ENCODE data around the gene THADA.
A peak's percentile ranks its signal among the peaks of the same experiment; 100 is the strongest.

The THADA gene

DNA sequence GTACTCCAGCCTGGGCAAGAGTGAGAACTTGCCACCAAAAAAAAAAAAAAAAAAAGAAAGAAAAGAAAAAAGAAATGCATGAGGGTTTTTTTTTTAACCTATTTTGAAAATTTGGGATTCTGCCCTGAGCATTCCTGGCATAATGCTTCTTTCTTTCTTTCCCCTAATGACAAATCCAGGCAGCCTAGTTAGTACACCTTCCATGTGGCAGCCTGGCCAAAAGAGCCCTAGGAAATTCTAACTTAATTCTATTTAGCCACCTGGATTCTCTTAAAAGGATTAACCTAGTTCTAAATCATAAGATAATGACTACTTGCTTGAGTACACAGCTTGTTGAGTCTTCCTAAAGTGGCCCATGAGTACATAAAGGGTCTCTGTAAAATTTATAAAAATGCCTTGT, 160.1 kb downstream of the THADA start:
- DNase-seq: no peak

DNA sequence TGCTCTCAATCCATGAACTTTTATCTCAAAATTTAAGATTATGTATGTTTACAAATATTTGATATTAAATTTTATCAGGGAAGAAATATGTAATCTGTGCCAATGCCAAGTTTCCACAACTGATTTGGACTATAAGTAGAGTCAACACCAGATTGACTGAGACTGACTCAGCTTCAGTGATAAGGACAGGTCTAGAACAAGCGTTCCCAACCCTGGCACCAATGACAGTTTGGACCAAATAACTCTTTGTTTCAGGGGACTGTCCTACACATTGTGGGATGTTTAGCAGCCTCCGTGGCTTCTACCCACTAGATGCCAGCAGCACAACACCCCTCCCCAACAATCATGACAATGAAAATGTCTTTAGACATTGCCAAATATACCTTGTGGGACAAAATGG, 165.3 kb downstream of the THADA start:
- no peak for DNase-seq

DNA sequence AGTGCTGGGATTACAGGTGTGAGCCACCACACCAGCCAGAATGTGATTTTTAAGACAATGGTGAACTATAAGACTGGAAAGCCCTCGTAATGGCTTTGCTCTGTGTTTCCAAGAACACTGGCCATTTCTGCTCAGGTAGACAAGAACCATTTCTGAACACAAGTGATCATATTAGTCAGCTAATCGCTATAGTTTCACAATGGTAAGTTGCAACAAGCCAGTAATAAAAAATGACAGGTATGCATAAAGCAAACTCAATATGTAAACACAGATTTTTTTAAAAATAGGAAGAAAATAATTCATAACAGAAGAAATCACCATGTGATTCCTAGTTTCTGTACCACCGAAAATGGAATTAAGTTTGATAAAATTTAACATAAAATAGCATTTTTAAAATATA, 166.5 kb downstream of the THADA start:
- DNase-seq: no peak

DNA sequence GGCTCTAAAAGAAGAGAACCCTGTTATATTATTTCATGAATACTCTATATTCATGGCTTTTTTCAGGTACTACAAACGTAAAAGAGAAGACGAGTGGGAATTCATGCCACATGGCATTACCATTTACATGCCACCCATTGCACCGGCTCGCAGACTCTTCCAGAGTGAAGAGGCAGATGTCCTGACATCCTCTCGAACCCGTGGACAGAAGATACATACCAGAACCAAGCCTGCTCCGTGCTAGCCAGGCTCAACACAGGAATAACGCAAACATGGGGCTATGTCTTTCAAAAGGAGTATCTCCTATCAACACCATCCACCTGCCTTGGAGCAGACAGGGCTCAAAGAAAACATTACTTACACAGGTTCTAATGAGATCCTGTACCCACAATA, 168.8 kb downstream of the THADA start:
- DNase-seq: no peak

DNA sequence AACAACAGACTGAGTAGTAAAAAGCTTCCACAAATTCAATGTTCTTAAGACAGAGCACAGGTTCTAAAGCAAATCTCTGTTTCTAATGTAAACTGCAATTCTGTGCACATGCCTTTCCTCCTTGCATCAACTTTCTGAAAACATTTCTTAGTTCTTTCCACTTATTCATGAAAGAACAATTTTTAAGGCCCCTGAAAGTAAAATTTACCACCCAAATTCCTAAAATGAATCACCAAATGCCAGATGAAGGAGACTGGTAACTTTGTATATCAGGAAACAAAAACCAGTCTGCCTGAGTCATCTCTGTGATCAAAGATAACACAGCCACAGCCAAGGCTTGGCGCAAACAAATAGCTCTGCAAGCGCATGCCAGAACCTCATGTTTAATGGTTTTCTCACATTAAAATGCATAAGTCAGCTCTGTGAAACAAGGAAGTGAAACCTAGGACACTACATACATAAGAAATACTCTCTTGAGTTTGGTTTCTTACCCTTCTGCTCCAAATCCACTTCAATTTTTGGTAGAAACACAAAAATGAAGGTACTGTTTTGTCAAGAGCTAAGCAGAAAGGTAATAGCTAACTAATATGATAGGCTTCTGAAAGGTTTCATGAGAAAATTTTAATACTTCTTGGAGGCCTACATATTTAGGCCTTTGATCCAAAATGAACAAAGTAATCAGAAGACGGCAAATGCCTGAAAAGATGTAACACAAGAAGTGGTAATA, 169.4 kb downstream of the THADA start:
- peak; percentile 51 to 68 for DNase-seq

DNA sequence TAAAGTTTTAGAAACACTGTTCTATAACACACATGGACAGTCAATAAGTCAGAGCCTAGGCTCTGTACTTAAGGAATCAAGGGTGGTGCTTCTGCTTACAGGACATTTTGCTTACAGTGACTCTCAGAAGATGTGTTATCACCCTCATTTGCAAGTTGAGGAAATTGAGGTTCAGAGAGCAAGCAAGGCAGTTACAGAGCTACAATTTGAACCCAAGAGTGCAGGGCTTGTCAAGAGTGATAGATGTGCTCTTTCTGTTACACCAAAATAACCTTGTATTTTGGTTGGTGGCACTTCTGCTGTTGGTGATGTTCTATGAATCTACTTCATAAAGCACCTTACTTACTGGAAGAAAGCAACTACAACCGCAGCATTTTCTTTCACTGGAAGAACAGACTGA, 170.2 kb downstream of the THADA start:
- DNase-seq: no peak

DNA sequence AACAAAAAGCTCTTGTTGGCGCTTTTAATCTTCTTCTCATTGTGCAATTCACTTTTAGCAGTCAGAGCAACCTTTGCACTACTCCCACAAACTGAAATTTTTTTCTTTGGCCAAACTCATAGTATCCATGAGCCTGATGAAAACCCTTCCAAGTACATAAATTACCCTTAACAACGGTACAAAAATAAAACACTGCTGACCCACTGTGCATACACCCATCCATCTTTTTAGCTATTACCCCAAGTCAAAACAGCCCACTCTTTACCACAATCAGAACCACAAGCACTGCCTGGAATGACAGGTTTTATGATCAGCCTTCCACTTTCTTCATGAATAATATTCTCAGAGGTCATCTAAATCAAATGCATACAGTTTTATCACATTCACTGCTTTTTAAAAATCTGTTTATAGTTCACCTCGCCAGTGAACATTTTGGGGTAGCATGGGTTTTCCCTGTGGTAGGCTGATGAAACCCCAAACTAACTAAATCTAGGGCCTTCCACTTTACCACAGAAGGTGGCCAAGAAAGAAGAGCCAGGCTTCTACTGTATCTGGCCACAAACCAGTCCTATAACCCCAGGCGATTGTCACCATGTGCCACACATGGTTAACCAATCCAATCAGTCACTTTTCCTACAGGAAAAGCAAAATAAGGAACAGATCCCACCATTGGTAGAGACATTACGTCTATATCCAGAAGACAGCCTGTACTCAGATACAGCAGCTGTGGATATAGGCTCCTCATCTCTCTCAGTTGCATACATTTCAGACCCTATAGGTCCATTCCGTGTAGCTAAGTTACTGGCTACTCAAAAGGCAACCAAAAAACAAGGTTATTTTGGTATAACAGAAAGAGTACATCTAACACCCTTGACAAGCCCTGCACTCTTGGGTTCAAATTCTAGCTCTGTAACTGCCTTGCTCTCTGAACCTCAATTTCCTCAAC, 171.3 kb downstream of the THADA start:
- DNase-seq: no peak

DNA sequence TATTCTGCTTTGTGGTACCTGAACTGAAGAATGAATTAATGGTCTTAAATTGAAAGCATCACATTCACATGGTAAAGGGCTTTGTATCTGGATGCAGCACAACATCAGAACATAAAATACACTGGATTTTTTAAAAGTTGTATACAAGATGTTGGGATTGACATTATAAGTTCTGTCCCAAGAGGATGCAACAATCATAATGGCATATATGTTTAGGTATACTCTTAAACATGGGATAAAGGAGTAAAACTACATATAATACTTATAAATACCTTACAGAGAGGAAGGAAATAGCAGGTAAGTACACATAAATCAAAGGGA, 171.9 kb downstream of the THADA start:
- no peak for DNase-seq

DNA sequence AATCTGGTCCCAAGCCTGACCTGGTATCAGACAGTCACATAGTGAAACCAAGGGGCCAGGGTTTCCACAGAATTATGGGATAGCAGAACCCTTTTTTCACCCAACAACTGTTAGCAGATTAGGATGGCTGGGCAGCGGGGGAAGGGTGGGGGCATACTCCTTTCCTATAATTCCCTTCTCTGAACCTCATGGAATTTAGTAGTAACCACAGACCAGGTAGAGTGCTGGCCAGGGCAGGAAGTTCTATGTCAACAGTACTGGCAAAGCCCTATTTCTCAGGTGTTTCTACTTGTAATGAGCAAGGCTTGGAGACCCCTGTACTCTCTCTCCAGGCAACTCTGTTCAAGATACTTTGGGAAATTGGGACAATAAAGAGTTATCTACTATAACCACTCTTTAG, 174.6 kb downstream of the THADA start:
- no peak for DNase-seq

DNA sequence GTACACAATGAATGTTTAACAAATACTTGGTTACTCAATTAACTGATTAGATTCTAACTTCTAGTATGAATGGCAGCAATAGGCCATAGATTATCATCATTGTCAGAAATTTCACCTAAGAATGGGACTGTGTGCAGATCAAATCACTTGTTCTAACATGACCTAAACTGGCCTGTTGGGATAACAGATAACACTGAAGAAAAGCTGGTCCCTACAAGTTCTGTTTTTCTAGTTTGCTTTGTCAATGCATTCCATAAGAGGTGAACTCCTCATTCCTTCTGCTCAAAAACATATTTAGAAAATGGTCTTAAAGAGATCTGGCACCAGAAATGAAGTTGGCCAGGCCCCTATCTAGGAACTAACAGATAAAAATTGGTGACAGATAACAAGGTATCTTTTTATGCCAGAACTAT, 175.4 kb downstream of the THADA start:
- no peak for DNase-seq

DNA sequence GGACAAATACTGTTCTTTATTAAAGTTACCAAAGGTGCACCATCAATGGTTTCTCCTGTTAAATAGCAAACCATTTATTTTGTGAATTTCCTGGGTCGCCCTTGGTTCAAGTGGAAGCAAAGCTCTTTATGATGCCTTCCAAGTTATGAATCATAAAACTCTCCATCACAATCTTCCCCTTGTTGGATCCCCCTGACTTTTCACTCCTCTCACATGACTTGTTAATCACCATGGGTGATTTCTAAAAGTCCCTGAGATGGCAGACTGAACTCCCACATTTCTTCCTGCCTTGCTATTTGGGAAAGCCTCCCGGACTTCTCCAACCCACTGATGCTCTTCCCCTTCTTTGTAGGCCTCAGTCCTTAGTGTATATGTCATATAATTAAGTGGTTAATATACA, 176.0 kb downstream of the THADA start:
- no peak for DNase-seq

DNA sequence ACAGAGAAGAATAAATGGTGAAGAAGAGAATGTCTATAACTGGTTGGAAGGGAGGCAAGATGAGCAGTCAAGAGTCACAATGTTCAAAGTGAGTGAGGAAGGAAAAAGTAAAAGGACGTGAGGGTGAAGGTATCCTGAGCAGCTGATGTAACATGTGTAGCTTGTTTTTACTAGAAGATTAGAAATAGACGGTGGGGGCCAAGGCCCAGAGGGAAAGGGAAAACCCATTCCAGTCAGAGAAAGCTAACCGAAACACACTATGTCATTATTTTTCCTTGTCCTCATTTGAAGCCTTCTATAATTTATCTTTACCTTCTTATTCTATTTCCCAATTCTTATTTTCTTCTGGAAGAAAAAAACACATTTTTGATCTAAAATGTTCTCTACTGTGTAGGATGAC, 176.6 kb downstream of the THADA start:
- no peak for DNase-seq

DNA sequence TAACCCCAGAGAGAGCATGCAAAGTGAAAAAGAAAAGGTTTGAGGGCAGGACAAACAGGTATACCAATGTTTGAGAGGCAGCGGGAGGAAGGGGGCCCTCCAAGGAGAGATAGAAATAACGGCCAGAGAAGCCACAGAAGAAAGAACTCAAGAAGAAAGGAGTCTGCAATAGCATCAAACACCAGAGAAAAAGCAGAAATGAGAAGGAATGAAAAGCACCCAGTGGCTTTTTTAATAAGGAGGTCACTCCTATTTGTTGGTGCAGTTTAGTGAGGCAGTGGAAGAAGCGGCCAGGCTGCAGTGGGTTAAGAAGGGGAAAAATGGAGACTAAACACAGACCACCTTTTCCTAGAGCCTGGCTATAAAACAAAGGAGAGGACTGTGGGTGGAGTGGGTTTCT, 177.2 kb downstream of the THADA start:
- no peak for DNase-seq

DNA sequence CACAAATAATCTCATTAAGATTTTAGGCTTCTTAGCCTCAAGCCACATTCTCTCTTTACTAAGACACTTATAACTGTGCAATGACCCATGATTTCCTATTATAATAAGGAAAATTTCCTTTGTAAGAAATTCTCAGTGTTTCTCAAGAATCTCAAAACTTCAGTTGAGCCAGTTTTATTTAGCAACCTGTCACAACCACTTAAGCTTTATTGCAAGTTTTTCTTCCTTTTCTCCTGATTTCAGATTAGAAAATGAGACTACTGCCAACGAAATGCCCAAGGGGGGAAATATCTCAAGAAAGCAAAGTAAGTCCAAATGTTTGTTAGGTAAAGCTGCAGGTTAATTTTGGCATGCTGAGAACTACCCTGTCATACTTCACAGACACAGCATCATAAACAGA, 178.5 kb downstream of the THADA start:
- DNase-seq: no peak

DNA sequence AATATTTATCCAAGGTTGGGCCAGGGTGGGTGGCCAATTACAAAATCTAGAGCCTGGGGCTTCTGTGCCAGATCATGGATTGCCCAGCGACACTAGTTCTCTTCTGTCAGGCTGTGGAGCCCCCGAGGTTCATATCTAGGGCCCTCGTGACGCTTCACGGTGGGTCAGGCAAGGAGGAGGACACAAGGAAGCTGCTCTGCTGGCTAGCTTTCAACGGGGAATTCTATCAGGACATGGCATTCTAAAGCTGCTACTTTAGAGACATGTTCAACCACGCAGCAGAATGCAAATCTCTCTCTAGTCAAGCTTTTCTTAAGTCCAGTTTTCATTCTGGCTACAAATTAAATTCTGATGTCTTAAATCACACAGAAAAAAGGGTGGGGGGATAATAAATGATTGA, 180.2 kb downstream of the THADA start:
- DNase-seq: no peak

DNA sequence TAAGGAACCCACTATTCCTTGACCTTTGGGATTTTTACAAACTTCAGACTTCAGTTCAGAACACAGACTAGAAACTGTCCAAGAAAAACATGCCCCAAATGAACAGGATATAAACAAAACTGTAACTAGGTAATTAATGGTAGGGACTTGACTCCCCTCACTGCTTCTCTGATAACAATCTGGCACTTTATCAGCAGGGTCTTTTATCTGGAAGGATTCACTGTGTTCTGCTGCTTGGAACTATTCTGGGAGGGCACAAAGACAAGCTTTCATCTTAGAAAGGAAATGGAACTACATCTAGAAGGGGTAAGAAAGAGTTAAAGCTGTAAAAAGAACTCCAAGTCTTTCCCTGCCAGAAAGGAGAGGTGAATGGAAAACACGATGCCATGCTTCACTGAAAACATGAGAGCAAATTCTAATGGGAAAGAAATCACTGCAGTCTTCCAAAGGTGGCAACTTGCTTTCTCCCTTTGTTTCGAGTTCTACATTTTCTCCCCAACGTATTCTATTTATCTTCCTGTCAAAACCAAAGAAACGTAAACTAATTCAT, 181.2 kb downstream of the THADA start:
- DNase-seq: no peak

DNA sequence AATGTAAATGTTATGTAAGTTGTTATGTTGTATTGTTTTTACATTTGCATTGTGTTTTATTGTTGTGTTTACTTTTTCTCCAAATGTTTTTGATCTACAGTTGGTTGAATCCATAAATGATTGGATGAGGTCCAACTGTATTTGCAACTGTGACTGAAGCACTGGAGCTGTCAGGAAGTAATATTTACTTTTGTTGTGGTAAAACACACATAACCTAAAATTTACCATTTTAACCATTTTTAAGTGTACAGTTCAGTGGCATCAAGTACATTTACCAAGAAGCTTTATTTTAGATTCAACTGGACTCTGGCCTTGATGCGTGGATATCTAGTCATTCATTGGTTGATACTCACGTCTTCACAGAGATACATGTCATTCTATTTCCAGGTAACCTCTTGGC, 181.8 kb downstream of the THADA start:
- DNase-seq: no peak

DNA sequence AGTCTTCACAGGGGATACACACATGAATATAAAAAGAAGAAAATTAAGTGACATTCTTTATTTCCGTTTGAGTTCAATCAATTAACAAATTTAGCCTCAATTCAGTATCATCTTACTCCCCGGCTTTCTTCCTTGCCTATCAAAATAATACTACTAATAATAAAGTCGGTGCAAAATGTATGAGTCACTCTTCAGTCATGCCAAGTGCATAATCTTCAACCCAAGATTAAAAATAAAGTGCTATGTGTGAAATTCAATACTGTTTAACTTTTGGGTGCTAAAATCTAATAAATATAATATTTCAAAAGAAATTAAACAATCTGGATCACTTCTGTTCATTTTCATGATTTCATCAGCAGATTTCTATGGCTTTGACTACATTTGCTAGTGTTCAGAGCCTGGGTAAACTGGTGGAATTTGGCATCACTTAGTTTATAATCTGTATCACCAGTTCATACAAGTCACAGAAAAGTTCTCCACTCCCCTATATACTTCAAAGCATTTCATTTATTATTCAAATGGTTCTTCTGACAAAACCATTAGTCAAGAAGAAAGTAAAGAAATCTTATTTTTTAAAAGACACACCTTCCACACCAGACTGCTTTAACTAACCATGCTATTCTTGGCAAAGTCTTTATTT, 183.6 kb downstream of the THADA start:
- DNase-seq: no peak

DNA sequence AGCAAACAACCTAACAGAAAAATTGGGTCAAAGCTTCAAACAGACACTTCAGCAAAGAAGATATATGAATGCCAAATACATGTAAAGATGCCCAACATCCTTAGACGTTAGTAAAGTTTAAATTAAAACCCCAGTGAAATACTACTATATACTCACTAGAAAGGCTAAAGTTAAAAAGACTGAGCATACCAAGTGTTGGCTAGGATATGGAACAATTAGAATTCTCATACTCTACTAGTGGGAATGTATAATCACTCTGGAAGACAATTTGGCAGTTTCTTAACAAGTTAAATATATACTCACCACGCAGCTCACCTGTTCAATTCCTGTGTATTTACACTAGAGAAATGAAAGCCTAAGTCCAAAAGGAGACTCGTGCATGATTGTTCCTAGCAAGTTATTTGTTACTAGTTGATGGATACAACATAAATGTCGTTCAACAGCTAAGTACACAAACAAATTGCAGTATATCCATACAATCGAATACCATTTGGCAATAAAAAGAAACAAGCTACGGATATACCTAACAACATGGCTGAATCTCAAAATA, 185.7 kb downstream of the THADA start:
- no peak for DNase-seq

DNA sequence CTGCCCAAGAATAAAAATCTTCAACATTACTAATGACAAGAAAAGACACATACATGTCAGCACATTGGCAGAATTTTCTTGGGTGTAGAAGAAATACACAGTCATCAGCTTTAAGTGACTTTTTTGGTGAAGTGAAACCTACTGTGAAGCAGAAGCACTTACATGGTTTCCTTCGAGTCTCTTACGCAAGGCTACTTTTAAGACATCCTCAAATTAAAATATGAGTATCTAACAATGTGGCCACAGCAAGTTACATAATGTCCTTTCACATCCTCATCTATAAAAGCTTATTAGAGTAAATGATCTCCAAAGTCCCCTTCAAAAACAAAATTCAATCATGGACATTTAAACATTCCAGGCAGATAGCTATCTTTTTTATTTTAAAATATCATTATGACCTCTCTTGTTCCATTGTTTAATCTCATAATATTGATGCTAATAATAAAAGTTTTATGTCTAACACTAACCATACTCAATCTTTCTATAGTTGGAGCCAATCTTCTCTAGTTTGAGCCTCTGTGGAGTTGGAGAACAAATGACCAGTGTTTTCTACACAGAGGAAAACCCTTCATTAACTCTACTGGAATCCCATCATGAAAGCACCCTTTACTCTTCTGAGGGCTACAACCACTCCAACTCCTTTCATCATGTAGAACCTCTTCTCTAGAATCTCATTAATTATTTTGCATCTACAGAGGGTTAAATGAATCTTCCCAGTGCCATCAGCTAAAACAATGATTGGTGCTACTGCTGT, 187.3 kb downstream of the THADA start:
- no peak for DNase-seq

DNA sequence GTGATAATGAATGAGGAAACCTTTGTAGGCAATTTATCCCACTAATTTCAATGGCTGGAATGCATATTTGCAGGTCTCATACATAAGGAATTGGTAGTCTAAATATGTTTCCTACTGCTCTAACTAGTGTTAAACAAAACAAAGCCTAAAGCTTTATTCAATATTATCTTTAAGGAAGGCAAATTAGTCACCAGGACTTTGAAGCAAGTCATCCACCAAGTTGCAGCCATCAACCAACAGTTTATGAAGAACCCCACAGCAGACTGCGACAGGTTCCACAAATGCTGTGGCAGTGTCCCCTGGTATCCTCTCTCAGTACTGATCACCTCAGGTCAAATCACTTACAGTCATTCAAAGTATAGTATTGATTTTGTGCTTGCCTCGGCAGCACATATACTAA, 187.9 kb downstream of the THADA start:
- no peak for DNase-seq

DNA sequence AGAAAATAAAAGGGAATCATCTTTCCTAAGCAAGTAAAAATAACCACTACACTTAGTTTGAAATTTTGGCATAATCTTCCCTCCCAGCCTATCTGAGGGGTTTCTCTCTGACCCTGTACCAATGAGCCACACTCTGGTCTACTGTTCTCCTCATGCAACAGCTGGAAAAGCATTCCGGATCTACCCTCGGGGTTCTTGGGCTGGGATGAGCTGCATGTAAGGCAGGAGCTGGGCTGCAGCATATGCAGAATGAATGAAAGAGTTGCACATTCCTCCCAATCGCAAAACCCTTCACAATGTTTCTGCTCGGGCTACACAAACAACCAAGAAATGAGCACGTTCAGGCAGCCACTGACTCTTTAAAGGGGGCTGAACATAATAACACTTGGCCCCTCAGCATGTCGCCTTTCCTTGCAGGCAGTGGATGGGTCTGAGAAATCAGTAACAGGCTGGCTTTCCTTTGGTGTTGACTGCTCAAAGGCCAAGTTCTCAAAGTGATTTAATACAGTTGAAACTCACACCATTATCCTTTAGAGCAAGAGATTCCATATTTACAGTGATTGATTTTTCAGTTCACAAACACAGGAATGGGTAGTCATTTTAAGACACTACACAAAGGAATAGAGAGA, 189.1 kb downstream of the THADA start:
- no peak for DNase-seq

Measured in Kasumi-1 (cell line).